HG02870 (cell line): ENCODE measurements around the gene PC.
"Not testable (repeated sequence)": the region's sequence is repeated elsewhere in the genome, so short reads cannot be mapped to it uniquely, and the experiment has no call there.

Experiments
- ATAC-seq: cut with Tn5 transposase; IDR thresholded peaks from one replicate; pipeline ENCODE4 v1.9.1; 2021; ENCODE audit warnings: mild to moderate bottlenecking, moderate library complexity; ENCODE audit not compliant: unreplicated experiment

The PC gene

DNA sequence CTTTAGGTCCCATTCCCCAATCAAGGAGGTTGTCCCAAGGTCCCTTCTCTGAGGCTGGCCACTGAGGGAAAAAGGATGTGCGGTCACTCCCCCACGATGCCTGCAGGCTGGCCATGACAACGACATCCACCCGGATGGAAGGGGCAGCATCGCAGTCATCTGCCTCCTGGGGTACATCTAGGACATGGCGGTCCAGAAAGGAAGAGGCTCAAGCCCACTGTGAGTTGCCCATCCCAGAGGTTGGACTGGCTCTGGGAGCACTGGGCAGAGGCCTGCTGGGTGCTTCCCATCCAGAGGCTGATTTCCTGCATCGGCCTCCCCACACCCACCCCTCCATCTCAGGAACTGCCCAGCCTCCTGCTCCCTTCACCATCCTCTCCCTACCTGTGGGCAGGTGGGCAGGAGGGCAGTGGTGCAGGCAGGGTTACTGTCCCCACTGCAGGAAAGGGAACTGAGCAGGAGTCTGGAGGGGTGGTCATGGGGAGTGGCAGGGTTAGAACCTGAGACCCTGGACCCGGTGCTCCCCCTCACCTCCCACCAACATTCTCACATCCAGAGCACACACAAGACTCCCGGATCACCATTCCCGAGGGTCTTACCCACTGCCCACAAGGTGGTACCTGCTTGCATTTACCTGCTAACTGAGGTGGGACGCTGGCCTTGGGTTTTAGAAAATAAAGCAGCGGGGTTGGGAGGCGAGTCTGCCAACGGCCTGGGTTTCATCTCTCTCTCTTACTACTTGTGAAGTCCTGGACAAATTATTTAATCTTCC is 110.5 kb downstream of the PC start:
- ATAC-seq = no peak

- no peak for ATAC-seq
Observed at GRCh38 chr11:66846671-66847091, 111.5 kb downstream of the PC start.

- no peak for ATAC-seq
Observed at GRCh38 chr11:66845876-66846212, 112.3 kb downstream of the PC start.

GRCh38 chr11:66845143-66845875 is 112.9 kb downstream of the PC start:
- ATAC-seq = no peak

GRCh38 chr11:66844496-66845142 is 113.6 kb downstream of the PC start:
- ATAC-seq = no peak

GRCh38 chr11:66843776-66844495 is 114.2 kb downstream of the PC start:
- ATAC-seq = no peak

GRCh38 chr11:66842896-66843775 is 115.0 kb downstream of the PC start, which contains the start of gene RCE1:
Gene RCE1 (plus strand): TSS chr11:66843441. CDS start chr11:66843456, 15 bp downstream.
- ATAC-seq = peak; percentile 68

DNA sequence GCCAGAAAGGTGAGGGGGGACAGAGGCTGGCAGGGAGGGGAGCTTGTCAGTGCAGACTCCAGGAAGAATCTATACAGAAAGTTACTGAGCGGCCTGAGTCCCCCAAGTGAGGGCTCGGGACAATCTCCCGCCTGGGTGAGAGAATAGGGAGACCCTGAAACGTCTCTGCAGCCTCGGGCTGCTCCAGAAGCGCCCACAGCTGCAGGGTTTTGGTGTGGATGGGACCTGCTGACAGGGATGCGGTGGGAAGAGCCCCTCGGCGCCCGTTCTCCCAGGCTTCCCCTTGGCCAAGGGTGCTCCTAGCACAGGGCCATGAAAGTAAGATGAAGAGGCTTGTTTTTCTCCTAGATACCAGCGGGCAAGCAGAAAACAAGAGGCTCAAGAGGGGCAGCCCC is 115.7 kb downstream of the PC start:
- ATAC-seq = peak; percentile 4

GRCh38 chr11:66841861-66842260 is 116.3 kb downstream of the PC start:
- ATAC-seq = no peak

DNA sequence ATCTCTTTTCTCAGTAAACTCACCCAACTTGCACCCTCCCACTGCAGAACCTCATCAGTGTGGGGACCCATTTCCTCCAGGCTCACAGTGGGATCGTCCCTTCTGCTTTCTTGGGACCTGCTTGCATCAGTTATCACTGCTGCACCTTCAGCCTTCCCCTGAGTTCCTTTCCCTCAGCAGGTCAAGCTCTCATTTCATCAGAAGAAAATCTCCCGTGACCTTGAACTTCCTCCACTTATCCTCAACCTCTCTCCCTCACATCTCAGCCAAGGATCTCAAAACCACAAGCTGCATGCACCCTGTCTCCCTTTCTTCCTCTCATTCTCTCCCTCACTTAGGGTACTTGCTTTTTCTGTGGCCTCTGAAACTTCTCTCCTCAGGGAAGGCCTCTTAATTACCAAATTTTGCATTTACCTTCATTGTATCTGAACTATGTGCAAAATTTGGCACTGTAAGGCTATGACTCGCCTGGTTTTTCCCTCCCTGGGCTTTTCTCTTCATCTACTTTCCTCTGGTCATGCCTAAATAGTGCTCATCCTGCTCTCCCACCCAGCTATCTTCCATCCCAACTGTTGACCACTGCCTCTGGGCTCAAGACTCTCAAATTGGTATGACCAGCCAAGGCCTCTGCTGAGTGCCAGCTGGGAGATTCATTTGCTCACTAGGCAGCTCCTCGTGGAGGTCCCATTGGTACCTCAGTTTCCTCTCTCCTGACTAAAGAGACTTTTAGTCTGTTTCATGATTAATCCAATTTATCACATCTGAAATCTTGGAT is 117.7 kb downstream of the PC start:
- ATAC-seq = no peak

DNA sequence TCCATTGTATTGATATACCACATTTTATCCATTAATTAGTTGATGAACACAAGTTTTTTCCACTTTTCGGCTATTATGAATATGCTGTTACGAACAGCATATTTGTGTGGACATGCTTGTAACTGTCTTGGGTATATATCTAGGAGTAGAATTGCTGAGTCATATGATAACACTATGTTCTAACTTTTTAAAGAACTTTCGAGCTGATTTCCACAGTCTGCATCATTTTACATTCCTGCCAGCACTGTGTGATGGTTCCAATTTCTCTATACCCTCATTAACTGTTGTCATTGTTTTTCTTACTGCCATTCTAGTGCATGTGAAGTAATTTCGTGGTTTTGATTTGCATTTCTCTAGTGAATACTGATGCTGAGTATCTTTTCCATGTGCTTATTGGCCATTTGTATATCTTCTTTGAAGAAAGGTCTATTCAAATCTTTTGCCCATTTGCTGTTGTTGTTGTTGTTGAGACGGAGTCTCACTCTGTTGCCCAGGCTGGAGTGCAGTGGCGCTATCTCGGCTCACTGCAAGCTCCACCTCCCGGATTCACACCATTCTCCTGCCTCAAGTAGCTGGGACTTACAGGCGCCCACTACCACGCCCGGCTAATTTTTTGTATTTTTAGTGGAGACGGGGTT is 122.3 kb downstream of the PC start:
- no peak for ATAC-seq

GRCh38 chr11:66834943-66835342 is 123.2 kb downstream of the PC start:
- ATAC-seq = no peak

GRCh38 chr11:66834539-66834845 is 123.7 kb downstream of the PC start:
- ATAC-seq = no peak

GRCh38 chr11:66824573-66824972 is 133.6 kb downstream of the PC start:
- ATAC-seq = not testable (repeated sequence)

DNA sequence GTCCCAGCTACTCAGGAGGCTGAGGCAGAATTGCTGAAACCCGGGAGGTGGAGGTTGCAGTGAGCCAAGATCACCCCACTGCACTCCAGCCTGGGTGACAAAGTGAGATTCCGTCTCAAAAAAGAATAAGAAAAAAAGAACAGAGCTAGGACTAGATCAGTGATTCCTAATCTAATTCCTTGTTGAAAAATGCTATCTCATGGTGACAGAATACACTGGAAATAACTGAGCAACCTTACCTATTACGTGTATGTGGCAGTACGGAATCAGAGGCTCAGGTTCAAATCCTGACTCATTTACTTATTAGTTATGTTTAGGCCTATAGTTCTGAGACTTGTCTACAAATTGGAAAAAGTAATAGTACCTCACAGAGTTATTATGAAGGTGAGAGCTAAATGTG is 134.5 kb downstream of the PC start:
- ATAC-seq = no peak

DNA sequence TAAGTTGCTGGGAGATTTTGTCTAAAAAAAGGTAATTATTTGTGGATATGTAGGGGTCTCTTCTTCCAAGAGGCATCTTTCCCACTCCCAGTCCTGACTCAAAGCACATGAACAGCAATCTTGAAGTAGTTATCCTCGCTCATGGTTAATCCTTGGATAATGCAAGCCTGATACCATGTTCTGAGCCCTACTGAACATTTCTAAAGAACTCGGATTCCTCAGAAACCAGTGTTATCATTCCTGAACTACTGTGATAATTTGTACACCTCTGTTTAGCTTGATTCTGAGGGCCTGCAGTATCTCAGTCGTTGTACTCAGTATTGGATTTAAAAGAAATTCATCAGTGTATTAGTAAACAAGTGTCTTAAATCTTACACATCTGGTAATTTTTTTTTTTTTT is 137.3 kb downstream of the PC start:
- ATAC-seq = no peak

DNA sequence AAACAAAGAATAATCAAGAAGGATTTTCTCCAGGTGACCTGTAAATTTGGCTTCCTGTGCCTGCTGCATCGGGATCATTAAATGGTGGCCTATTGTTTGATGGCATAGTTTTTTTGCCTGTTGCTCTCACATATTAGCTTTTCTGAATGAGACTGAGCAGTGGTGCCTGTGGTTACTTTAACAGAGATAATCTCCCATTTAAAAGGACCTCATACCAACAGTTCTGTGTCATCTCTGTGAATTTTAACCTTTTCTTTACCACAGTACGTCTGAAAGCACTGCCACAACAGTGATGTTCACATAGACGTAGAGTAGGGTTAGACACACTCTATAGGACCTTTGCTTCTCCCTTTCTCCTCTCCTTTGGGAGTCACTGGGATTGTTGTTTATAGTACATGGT is 137.8 kb downstream of the PC start:
- no peak for ATAC-seq

DNA sequence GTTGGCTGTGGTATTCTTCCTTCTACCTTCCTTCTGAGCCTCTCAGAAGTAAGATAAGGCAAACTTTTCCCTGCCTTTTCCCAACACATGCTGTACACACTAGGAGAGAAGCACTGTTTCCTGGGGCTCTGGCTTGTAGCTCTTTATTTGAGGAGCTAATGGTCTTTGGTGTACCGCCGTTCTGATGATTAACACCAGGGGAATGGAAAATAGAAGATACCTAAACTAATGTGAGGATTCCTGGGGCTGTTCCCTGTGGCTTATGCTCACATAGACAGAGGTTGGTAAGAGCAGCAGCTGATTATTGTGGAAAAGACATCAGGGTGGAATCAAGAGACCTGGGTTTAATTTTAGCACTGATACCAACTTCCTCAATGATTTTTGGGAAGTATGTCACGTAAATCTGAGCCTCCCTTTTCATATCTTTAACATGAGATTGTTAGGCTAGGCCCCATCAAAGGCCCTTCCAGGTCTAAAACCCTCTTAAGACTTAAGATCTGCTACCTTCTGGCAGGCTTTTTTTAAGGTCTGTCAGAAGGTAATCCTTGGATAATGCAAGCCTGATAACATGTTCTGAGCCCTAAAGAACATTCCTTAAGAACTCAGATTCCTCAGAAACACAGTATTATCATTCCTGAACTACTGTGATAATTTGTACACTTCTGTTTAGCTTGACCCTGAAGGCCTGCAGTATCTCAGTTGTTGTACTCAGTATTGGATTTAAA is 139.8 kb downstream of the PC start:
- no peak for ATAC-seq

DNA sequence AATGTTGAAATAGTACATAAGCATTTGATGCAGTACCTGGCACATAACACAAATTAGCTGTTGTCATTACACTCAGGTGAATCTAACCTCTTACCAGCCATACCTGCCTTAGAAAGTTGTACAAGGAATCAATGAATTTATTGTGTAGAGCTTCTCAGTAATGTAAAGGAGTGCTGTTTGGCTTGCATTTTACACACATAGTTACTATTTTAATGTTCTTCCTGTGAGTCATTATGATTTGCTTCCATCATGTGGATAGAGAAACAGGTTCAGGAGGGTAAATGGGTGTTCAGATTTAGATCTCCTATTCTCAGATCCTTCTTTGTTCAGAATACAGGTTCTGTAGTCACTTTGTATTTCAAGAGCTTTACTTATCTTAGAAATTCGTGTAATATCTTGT is 142.5 kb downstream of the PC start:
- ATAC-seq = no peak
